HCT116 (cell line): ENCODE data around the gene THEM4.

Source experiments
- CTCF ChIP-seq, 3 experiments: fragments of 200-600 bp in 1 of 3; sonication (generic) in 1 of 3; IDR thresholded peaks in 2 of 3; conservative IDR thresholded peaks in 1 of 3; 2 replicates each; pipeline ENCODE4 v1.5.1; 2012 to 2017; ENCODE audit warnings: low read depth in 2 of 3, low read length in 2 of 3, antibody characterized with exemption in 1 of 3, borderline replicate concordance in 1 of 3, control low read depth in 1 of 3, mild to moderate bottlenecking in 1 of 3, mixed read lengths in 1 of 3, mixed run types in 1 of 3, moderate library complexity in 1 of 3; ENCODE audit not compliant: insufficient read depth in 1 of 3
- MAX ChIP-seq: IDR thresholded peaks from 2 replicates; pipeline ENCODE4 v1.6.1; 2012

- TF ChIP-seq CTCF (IDR thresholded peaks at IDR 0.05 in 2 of 3, conservative IDR thresholded peaks at IDR 0.05 in 1 of 3; ENCODE audit: borderline replicate concordance in 1 of 3, insufficient read depth in 1 of 3, low read depth in 2 of 3, low read length in 2 of 3) (no peak), MAX (no peak)
These were observed 17.8 kb downstream of the THEM4 start for GRCh38 chr1:151891512-151891911.
